ENCODE data around the gene GUCD1. TPM values are rescaled to one million over a fixed set of nuclear protein-coding genes. Genes with fewer than 3 reads are reported as not detected.

Gene GUCD1
- total and polyA plus RNA-seq, 10 of the 15 experiments (the other 5 are each of a cell fraction or from before 2014, with no cell fraction given), result 56.0 to 177 (median 88.2) TPM

DNA sequence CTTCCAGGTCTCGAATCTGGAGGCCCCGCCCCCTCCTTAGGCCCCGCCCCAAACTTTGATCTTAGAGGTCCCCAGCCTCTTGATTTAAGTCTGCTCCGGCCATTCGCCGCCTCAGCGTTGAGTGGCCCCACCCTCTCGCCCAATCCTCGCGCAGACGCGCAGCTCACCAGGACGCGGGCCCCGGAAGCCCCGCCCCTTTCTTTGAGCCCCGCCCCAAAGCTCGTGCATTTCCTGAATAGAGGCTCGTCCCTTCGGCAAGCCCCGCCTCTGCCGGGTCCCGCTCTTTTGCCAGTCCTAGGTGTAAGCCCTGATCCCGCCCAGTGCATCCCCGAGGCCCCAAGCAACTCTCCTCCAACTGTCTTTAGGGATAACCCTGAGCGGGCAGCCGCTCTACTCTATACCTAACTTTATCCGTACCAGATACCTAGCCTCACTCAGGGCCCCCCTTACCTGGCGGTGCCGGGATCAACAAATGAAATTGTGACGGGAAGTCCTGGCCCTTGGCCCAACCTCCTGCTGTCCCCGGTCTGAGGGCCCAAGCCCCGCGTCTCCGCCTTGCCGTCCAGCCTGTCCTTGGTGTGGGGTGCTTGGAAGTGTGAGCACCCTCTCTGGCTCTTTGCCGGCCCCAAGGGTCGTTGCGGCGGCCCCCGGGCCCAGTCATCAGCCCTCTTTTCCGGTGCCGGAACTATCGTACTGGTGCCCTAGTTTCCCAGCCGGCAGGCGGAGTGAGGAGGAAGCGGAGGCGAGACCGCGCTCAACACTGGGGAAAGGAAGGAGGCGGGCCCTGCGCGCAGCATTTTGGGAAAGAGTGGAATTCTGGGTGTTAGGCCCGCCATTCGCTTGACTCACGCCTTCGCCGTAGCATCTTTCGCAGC is 464 bp upstream of the GUCD1 start, which contains the start of gene SNRPD3 (continued):
- TF ChIP-seq NKRF (conservative IDR thresholded peaks at IDR 0.05), result peak; percentile 88; the same call in 1 of the 2 replicates
- no peak for TF ChIP-seq NFYA (IDR thresholded peaks at IDR 0.05; ENCODE audit: borderline replicate concordance, low read depth, low read length)
- TF ChIP-seq SRF (IDR thresholded peaks at IDR 0.05; ENCODE audit: low read depth in 2 of 2, low read length in 2 of 2), result peak in 1 of 2 experiments; percentile 87; a peak in 2 of 4 replicates
- peak; percentile 57; the same call in 1 of the 2 replicates for TF ChIP-seq SMARCA5 (IDR thresholded peaks at IDR 0.05)
- no peak for TF ChIP-seq ZBTB4 (CRISPR knock-in tag; IDR thresholded peaks at IDR 0.05)
- TF ChIP-seq HSF1 (IDR thresholded peaks at IDR 0.05; ENCODE audit: low read depth, low read length), result no peak
- peak; percentile 82 for TF ChIP-seq TBL1XR1 (IDR thresholded peaks at IDR 0.05; ENCODE audit: low read depth, low read length)
- no peak for TF ChIP-seq YBX1 (IDR thresholded peaks at IDR 0.05)
- no peak for TF ChIP-seq MEF2A (IDR thresholded peaks at IDR 0.05; ENCODE audit: insufficient read depth, low read depth, low read length)
- TF ChIP-seq, protein P1, sequence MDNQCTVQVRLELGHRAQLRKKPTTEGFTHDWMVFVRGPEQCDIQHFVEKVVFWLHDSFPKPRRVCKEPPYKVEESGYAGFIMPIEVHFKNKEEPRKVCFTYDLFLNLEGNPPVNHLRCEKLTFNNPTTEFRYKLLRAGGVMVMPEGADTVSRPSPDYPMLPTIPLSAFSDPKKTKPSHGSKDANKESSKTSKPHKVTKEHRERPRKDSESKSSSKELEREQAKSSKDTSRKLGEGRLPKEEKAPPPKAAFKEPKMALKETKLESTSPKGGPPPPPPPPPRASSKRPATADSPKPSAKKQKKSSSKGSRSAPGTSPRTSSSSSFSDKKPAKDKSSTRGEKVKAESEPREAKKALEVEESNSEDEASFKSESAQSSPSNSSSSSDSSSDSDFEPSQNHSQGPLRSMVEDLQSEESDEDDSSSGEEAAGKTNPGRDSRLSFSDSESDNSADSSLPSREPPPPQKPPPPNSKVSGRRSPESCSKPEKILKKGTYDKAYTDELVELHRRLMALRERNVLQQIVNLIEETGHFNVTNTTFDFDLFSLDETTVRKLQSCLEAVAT (IDR thresholded peaks at IDR 0.05), result peak; percentile 79
- TF ChIP-seq, protein P2, sequence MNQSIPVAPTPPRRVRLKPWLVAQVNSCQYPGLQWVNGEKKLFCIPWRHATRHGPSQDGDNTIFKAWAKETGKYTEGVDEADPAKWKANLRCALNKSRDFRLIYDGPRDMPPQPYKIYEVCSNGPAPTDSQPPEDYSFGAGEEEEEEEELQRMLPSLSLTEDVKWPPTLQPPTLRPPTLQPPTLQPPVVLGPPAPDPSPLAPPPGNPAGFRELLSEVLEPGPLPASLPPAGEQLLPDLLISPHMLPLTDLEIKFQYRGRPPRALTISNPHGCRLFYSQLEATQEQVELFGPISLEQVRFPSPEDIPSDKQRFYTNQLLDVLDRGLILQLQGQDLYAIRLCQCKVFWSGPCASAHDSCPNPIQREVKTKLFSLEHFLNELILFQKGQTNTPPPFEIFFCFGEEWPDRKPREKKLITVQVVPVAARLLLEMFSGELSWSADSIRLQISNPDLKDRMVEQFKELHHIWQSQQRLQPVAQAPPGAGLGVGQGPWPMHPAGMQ (IDR thresholded peaks at IDR 0.05; ENCODE audit: borderline replicate concordance), result no peak
- TF ChIP-seq JUNB (IDR thresholded peaks at IDR 0.05), result no peak
- no peak for TF ChIP-seq CBX3 (IDR thresholded peaks at IDR 0.05; ENCODE audit: borderline replicate concordance, low read depth)
- TF ChIP-seq SREBF1 (IDR thresholded peaks at IDR 0.05; ENCODE audit: low read length), result no peak
- TF ChIP-seq NR2F1 (conservative IDR thresholded peaks at IDR 0.05), result peak; percentile 67

Measured in GM12878 (cell line).